Psoas muscle (tissue), 8 donors: ENCODE measurements around the gene MISP3. TPM values are rescaled to one million over a fixed set of nuclear protein-coding genes. Genes with fewer than 3 reads are reported as not detected.

ENCODE experiments used
- ATAC-seq, 4 donors: fragments of 200-7000 bp; cut with Tn5 transposase; one replicate each; pipeline ENCODE4 v1.9.1; 2020; ENCODE audit warnings: moderate library complexity in 3 of 4, mild to moderate bottlenecking in 2 of 4
- DNase-seq, 2 donors: peaks; one replicate each; pipeline ENCODE4 v3.0.0-alpha.2; 2020
- H3K27ac ChIP-seq: fragments of 200-600 bp; one replicate; pipeline ENCODE4 v1.8.0; 2022
- H3K27me3 ChIP-seq, 3 donors: fragments of 200-600 bp in 1 of 3; one replicate each; pipeline versions ENCODE4 v1.6.1 to v1.8.0; 2013 to 2022; ENCODE audit warnings: low read length in 2 of 3, mild to moderate bottlenecking in 2 of 3, moderate library complexity in 1 of 3; ENCODE audit not compliant: insufficient read depth in 3 of 3
- H3K36me3 ChIP-seq, 2 donors: fragments of 200-600 bp in 1 of 2; one replicate each; pipeline versions ENCODE4 v1.6.1 to v1.8.0; 2013 to 2022; ENCODE audit warnings: low read depth in 1 of 2, mild to moderate bottlenecking in 1 of 2, moderate library complexity in 1 of 2; ENCODE audit not compliant: insufficient read depth in 1 of 2
- H3K4me1 ChIP-seq: fragments of 200-600 bp; one replicate; pipeline ENCODE4 v1.8.0; 2022
- H3K4me3 ChIP-seq: fragments of 200-600 bp; one replicate; pipeline ENCODE4 v1.8.0; 2022; ENCODE audit warnings: mild to moderate bottlenecking
- H3K9me3 ChIP-seq: fragments of 200-600 bp; one replicate; pipeline ENCODE4 v1.8.0; 2022
- WGBS, 3 donors: extraction: QIAGEN DNeasy Blood & Tissue Kit; methylation state at CpG; one replicate each; pipeline versions ENCODE4 v1.1.6 to v1.1.7; 2013; 5-methylcytosine and 5-hydroxymethylcytosine counted together
- intact Hi-C, 2 donors: fragments of 100-400 bp; cut with DNase I; formaldehyde crosslinking; loops; one replicate each; pipeline versions ENCODE4 v1.11.0 to v1.14.2; 2022
- polyA plus RNA-seq, 3 donors: library from polyadenylated mRNA; stranded (reverse); fragments of 200-250 nt; gene quantifications; one replicate each; pipeline ENCODE4 v1.2.3, GENCODE V29; 2013
- total RNA-seq, 4 donors: library from RNA; stranded (reverse); fragmentation: NEBNext Ultra II Directional in 2 of 4; extraction: Animal tissue kit (Norgen Biotek cat#: 25700) in 2 of 4; gene quantifications; one replicate each; pipeline versions ENCODE4 v1.2.1 to v1.2.4, GENCODE V29; 2021 to 2023
- TF ChIP-seq, protein P1 (sequence below): fragments of 200-600 bp; IDR thresholded peaks from one replicate; pipeline ENCODE4 v1.8.0; 2022; ENCODE audit warnings: antibody characterized with exemption
- donor health status: healthy with polysubstance abuse.
- donor health status: DM: no; HTN: no; CAD: no; lungs with moderate emphysema.
- donor health status: Bipolar disorder and iron deficiency.
- donor health status: healthy.
- donor health status: DM: yes; HTN: yes; CAD: no.
- donor health status: DM: no; HTN: no; CAD: no.
- donor health status: DM: no; HTN: no; CAD: no.
- donor health status: DM: yes; HTN: yes; CAD: no.

Gene MISP3
- total and polyA plus RNA-seq, 7 donors, result 1.8 to 15.4 (median 2.8) TPM

DNA sequence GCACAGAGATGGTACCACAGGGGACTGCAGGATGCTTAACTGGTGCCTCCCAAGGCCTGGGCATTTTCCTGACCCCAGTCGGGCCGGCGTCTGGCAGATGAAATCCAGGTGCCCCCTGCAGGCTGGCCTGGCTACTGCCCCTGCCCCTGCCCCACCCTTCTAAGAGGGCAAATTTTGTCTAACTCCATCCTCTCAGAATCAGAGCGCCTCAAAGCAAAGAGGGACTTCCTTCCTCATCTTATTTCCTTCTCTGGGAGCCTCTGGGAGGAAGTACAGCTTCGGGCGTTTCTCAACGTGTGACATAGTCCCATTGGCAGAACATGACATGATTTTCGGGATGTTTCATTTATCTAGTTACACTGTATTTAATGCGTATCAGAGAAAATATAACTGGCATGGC is 42.3 kb downstream of the MISP3 start:
- 28 to 38% (median 34%) methylated on average over 9 of the region's 9 CpGs for WGBS, 3 donors
- peaks cover 64% of the 10 kb centered on the region for H3K4me1 ChIP-seq
- ATAC-seq, result peak in 3 of 4 donors; percentile 9 to 38 (median 16)

DNA sequence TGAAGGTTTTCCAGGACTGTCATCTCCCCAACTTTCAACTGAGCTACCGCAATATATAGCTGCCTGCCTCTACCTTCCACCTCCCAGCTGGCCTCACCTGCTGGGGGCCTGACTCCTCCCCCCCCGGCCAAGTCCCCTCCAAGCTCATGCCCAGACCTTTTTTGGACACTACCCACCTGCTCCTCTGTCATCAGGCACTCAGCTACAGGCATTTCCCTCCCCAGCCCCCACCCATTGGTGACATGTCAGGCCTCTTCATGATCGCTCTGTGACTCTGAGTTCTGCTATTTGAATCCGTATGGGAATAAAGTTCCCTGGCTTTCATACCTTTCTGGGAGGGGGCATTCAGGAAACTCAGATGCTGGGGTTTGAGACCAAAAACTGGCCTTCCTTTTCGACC is 43.2 kb downstream of the MISP3 start:
- TF ChIP-seq, protein P1, sequence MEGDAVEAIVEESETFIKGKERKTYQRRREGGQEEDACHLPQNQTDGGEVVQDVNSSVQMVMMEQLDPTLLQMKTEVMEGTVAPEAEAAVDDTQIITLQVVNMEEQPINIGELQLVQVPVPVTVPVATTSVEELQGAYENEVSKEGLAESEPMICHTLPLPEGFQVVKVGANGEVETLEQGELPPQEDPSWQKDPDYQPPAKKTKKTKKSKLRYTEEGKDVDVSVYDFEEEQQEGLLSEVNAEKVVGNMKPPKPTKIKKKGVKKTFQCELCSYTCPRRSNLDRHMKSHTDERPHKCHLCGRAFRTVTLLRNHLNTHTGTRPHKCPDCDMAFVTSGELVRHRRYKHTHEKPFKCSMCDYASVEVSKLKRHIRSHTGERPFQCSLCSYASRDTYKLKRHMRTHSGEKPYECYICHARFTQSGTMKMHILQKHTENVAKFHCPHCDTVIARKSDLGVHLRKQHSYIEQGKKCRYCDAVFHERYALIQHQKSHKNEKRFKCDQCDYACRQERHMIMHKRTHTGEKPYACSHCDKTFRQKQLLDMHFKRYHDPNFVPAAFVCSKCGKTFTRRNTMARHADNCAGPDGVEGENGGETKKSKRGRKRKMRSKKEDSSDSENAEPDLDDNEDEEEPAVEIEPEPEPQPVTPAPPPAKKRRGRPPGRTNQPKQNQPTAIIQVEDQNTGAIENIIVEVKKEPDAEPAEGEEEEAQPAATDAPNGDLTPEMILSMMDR, result no peak
- H3K4me3 ChIP-seq, result peak overlapping the region; percentile 90
- H3K4me1 ChIP-seq, result peaks cover 72% of the 10 kb centered on the region
- H3K36me3 ChIP-seq, result no peaks in the 10 kb centered on the region
- ATAC-seq (no peak), DNase-seq (no peak)
- H3K27ac ChIP-seq, result peak overlapping the region; percentile 88
- intact Hi-C loops, result loop anchor here in 1 of 2 donors (2.0 to 5.0 kb wide), 2 partner anchors 21 to 33 kb away; partner anchors contain the start of gene ASF1B
- no peaks in the 10 kb centered on the region for H3K27me3 ChIP-seq
- H3K9me3 ChIP-seq, result no peaks in the 10 kb centered on the region
- 49 to 55% (median 49%) methylated on average over 5 of the region's 5 CpGs for WGBS, 3 donors

More for the DNA sequence above, 42.3 kb downstream of the MISP3 start:
- Histone ChIP-seq H3K27ac (peak overlapping the region; percentile 88), H3K36me3 (no peaks in the 10 kb centered on the region), H3K27me3 (no peaks in the 10 kb centered on the region), H3K9me3 (no peaks in the 10 kb centered on the region), H3K4me3 (peak overlapping the region; percentile 59)
- intact Hi-C loops, result loop anchor here in 1 of 2 donors (2.0 to 5.0 kb wide), 2 partner anchors 22 to 33 kb away; partner anchors contain the start of gene ASF1B
- peak; percentile 71 to 86 for DNase-seq
- TF ChIP-seq, protein P1, result peak; percentile 65

DNA sequence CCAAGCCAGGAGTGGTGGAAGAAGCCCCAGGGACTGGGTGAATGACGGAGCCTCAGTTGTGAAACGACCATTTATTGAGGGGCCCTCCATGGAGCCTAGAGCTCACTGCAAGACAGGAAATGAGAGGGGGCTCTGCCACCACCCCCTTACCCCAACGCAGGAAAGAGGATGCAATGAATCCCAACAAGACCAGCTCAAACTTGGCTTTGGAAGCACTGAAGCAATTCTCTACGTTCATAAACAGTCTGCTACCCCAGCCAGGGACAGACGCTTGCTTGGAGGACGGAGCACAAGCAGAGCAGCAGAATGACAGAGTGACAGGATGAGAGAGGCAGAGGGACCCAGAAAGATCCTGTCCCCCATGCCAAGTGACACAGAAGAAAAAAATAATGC is 43.9 kb downstream of the MISP3 start:
- WGBS, 3 donors, result 4 to 6% (median 6%) methylated on average over 6 of the region's 6 CpGs
- ATAC-seq (no peak), DNase-seq (no peak)
- TF ChIP-seq, protein P1, result no peak
- H3K9me3 ChIP-seq, result no peaks in the 10 kb centered on the region
- no peaks in the 10 kb centered on the region for H3K36me3 ChIP-seq
- intact Hi-C loops, result loop anchor here in 1 of 2 donors (5.0 kb wide), 1 partner anchor 34 kb away; no protein-coding TSS in a partner anchor
- H3K4me3 ChIP-seq, result peak overlapping the region; percentile 90
- H3K4me1 ChIP-seq, result peaks cover 66% of the 10 kb centered on the region
- H3K27ac ChIP-seq, result peak overlapping the region; percentile 88
- H3K27me3 ChIP-seq, result no peaks in the 10 kb centered on the region

DNA sequence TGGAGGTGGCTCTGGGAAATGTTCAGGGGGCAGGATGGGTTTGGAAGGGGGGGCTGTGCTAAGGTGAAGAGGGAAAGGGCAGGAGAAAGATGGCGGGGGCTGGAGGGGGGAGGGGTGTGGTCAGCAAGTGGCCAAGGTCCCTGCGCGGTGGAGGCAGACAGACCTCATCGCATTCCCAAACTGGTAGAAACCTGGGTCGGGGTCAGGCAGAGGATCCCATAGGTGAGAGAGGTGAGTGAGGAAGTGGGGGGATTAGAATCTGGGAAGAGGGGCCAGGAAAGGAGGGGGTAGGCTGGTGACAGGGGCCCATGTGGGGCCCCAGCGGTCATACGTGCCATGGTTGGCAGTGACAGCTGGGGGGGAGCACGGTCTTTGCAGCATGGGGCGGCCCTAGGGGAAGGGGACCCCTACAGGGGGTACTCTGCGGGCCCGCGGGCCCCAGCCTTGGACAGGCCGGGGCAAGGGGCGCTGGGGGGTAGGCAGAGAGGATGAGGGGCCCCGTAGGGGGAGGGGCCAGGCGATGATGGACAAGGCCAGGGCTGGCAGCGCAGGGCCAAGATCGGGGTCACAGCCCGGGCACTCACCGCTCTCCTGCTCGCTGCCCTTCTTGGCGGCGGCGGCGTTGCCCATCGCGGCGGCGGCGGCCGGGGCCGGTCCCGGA is 44.5 kb downstream of the MISP3 start:
- Histone ChIP-seq H3K36me3 (no peaks in the 10 kb centered on the region), H3K27ac (peak overlapping the region; percentile 88), H3K27me3 (no peaks in the 10 kb centered on the region), H3K9me3 (no peaks in the 10 kb centered on the region), H3K4me3 (peak overlapping the region; percentile 90), H3K4me1 (peaks cover 66% of the 10 kb centered on the region)
- DNase-seq, result peak; percentile 63 to 77
- WGBS, 3 donors, result 0 to 1% (median 1%) methylated on average over 19 to 33 of the region's 33 CpGs
- ATAC-seq, result peak in 1 of 4 donors; percentile 5
- intact Hi-C loops, result loop anchor here in 1 of 2 donors (5.0 kb wide), 1 partner anchor 35 kb away; no protein-coding TSS in a partner anchor
- TF ChIP-seq, protein P1, result no peak
